SK-N-SH (cell line): ENCODE results near the gene SRCIN1. TPM values are rescaled to one million over a fixed set of nuclear protein-coding genes. Genes with fewer than 3 reads are reported as not detected.

ENCODE experiments used
- CTCF ChIA-PET: fragments of 300-600, 350-600 bp; formaldehyde crosslinking; extraction: SDS; loops from one replicate; lab custom pipeline; 2021; lab: Yijun Ruan, JAX
- POLR2A ChIA-PET: fragments of 350-600 bp; sonication (Branson Sonifier 250); formaldehyde crosslinking; extraction: SDS; loops from one replicate; lab custom pipeline; 2020; ENCODE audit warnings: antibody characterized with exemption, inconsistent platforms; lab: Yijun Ruan, JAX
- DNase-seq: peaks from one replicate; pipeline ENCODE4 v3.0.0; 2012
- H2AFZ ChIP-seq: fragments of 200-600 bp; sonication (generic); 2 replicates; pipeline ENCODE4 v1.8.1; 2016; ENCODE audit warnings: antibody characterized with exemption, mild to moderate bottlenecking, low read depth
- H3F3A ChIP-seq: fragments of 200-600 bp; sonication (generic); replicated peaks from 2 replicates; pipeline ENCODE3; 2016; ENCODE audit warnings: antibody characterized with exemption, mild to moderate bottlenecking; ENCODE audit not compliant: insufficient read depth
- H3K27ac ChIP-seq, 2 experiments: fragments of 200-500 bp in 1 of 2; fragments of 200-600 bp in 1 of 2; sonication (Bioruptor generic) in 1 of 2; sonication (generic), shearing (Covaris generic) in 1 of 2; 2 replicates each; pipeline versions ENCODE4 v1.5.1 to v1.6.1; 2014 to 2016; ENCODE audit warnings: low read depth in 2 of 2, inconsistent platforms in 1 of 2, low read length in 1 of 2, mild to moderate bottlenecking in 1 of 2, mixed read lengths in 1 of 2
- H3K27me3 ChIP-seq: fragments of 200-600 bp; sonication (generic), shearing (Covaris generic); 2 replicates; pipeline ENCODE4 v1.6.1; 2016; ENCODE audit warnings: mixed run types; ENCODE audit not compliant: insufficient read depth
- H3K36me3 ChIP-seq, 2 experiments: fragments of 200-500 bp in 1 of 2; fragments of 200-600 bp in 1 of 2; sonication (Bioruptor generic) in 1 of 2; sonication (generic) in 1 of 2; replicated peaks in 1 of 2; 2 replicates each; pipeline versions ENCODE3 to v1.5.1; 2014 to 2016; ENCODE audit warnings: low read length in 1 of 2, mild to moderate bottlenecking in 1 of 2; ENCODE audit not compliant: insufficient read depth in 2 of 2, control insufficient read depth in 1 of 2
- H3K4me1 ChIP-seq, 2 experiments: fragments of 200-500 bp in 1 of 2; fragments of 200-600 bp in 1 of 2; sonication (Bioruptor generic) in 1 of 2; sonication (generic), shearing (Covaris generic) in 1 of 2; 2 replicates each; pipeline versions ENCODE4 v1.5.1 to v1.6.1; 2014 to 2016; ENCODE audit warnings: low read depth in 1 of 2, low read length in 1 of 2, mixed run types in 1 of 2; ENCODE audit not compliant: insufficient read depth in 2 of 2, control insufficient read depth in 1 of 2
- H3K4me2 ChIP-seq: fragments of 200-600 bp; sonication (generic), shearing (Covaris generic); 2 replicates; pipeline ENCODE4 v1.6.1; 2017; ENCODE audit warnings: mixed run types
- H3K4me3 ChIP-seq, 2 experiments: fragments of 200-500 bp in 1 of 2; fragments of 200-600 bp in 1 of 2; sonication (Bioruptor generic) in 1 of 2; sonication (generic), shearing (Covaris generic) in 1 of 2; 2 replicates each; pipeline versions ENCODE4 v1.5.1 to v1.8.1; 2014 to 2016; ENCODE audit warnings: low read depth in 2 of 2, inconsistent platforms in 1 of 2, low read length in 1 of 2, mild to moderate bottlenecking in 1 of 2, mixed read lengths in 1 of 2, moderate library complexity in 1 of 2
- H3K79me2 ChIP-seq: fragments of 200-600 bp; sonication (generic); 2 replicates; pipeline ENCODE4 v1.8.1; 2017; ENCODE audit warnings: mild to moderate bottlenecking; ENCODE audit not compliant: insufficient read depth
- H3K9ac ChIP-seq: fragments of 200-600 bp; sonication (generic); 2 replicates; pipeline ENCODE4 v1.6.1; 2017; ENCODE audit warnings: mixed run types
- H3K9me2 ChIP-seq: fragments of 200-600 bp; sonication (generic); 2 replicates; pipeline ENCODE4 v1.6.1; 2017; ENCODE audit warnings: mixed run types
- H3K9me3 ChIP-seq: fragments of 200-600 bp; sonication (generic); 2 replicates; pipeline ENCODE4 v1.6.1; 2017; ENCODE audit warnings: mixed run types, mild to moderate bottlenecking, moderate library complexity
- H4K20me1 ChIP-seq: fragments of 200-600 bp; sonication (generic); 2 replicates; pipeline ENCODE4 v1.6.1; 2017; ENCODE audit warnings: mild to moderate bottlenecking, mixed run types; ENCODE audit not compliant: insufficient read depth
- EZH2phosphoT487 ChIP-seq: fragments of 200-600 bp; sonication (generic); IDR thresholded peaks from 2 replicates; pipeline ENCODE4 v1.6.1; 2017; ENCODE audit warnings: low read depth, mixed run types, mild to moderate bottlenecking, antibody characterized with exemption, moderate library complexity, borderline replicate concordance
- FOXM1 ChIP-seq: IDR thresholded peaks from 2 replicates; pipeline ENCODE4 v1.4.0; 2012; ENCODE audit warnings: low read depth, mild to moderate bottlenecking
- GATA2 ChIP-seq: sonication (generic); formaldehyde crosslinking; IDR thresholded peaks from 2 replicates; pipeline ENCODE4 v1.5.0; 2020; ENCODE audit warnings: mild to moderate bottlenecking, missing genetic modification reagents
- JUND ChIP-seq: IDR thresholded peaks from 2 replicates; pipeline ENCODE4 v1.4.0; 2012
- MXI1 ChIP-seq: IDR thresholded peaks from 2 replicates; pipeline ENCODE4 v1.6.1; 2012; ENCODE audit warnings: mild to moderate bottlenecking, low read depth, low read length, improper control_type of control experiment
- NFIC ChIP-seq: IDR thresholded peaks from 2 replicates; pipeline ENCODE4 v1.4.0; 2012; ENCODE audit warnings: borderline replicate concordance
- NRF1 ChIP-seq: IDR thresholded peaks from 2 replicates; pipeline ENCODE4 v1.6.1; 2012; ENCODE audit warnings: low read depth, mild to moderate bottlenecking, low read length
- POLR2AphosphoS5 ChIP-seq: IDR thresholded peaks from 2 replicates; pipeline ENCODE4 v1.6.1; 2012; ENCODE audit warnings: low read depth, low read length
- REST ChIP-seq: IDR thresholded peaks from 2 replicates; pipeline ENCODE4 v1.6.1; 2012; ENCODE audit warnings: mild to moderate bottlenecking, low read depth, low read length, moderate library complexity
- RFX5 ChIP-seq: IDR thresholded peaks from 2 replicates; pipeline ENCODE4 v1.6.1; 2012; ENCODE audit warnings: mild to moderate bottlenecking, improper control_type of control experiment, low read length
- SMC3 ChIP-seq: IDR thresholded peaks from 2 replicates; pipeline ENCODE4 v1.6.1; 2012; ENCODE audit warnings: low read depth, low read length, improper control_type of control experiment
- WGBS: methylation state at CpG from one replicate; pipeline ENCODE4 v1.1.6; 2017; ENCODE audit warnings: low lambda C conversion rate; 5-methylcytosine and 5-hydroxymethylcytosine counted together
- polyA plus RNA-seq, 3 experiments: library from polyadenylated mRNA; depleted of rRNA; stranded (reverse); fragments of >200 nt; gene quantifications; 2 replicates each; pipeline ENCODE4 v1.2.3, GENCODE V29; 2012
- TF ChIP-seq, protein P1 (sequence below): IDR thresholded peaks from 2 replicates; pipeline ENCODE4 v1.4.0; 2012; ENCODE audit warnings: low read depth, borderline replicate concordance

SRCIN1 gene
- polyA plus RNA-seq, 1 of the 3 experiments (the other 2 are of a cell fraction), result 1.0 TPM

GRCh38 chr17:38511150-38512108, 94.3 kb downstream of the SRCIN1 start (continued):
- TF ChIP-seq MXI1 (no peak), NRF1 (no peak), POLR2AphosphoS5 (no peak), FOXM1 (no peak), GATA2 (no peak), NFIC (0 out of 2 replicates have a peak, but pooled peaks have one; percentile 10), JUND (peak; percentile 32; the same call in 1 of the 2 replicates), REST (no peak), RFX5 (no peak), EZH2phosphoT487 (no peak), SMC3 (no peak)
- TF ChIP-seq, protein P1, sequence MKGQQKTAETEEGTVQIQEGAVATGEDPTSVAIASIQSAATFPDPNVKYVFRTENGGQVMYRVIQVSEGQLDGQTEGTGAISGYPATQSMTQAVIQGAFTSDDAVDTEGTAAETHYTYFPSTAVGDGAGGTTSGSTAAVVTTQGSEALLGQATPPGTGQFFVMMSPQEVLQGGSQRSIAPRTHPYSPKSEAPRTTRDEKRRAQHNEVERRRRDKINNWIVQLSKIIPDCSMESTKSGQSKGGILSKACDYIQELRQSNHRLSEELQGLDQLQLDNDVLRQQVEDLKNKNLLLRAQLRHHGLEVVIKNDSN, result no peak

GRCh38 chr17:38510421-38511149, 95.2 kb downstream of the SRCIN1 start:
- CTCF ChIA-PET, result interaction anchor here (0.8 to 4.3 kb wide), 21 partner anchors 13 to 221 kb away, joined by 3 to 111 read pairs (median 14); no protein-coding TSS in a partner anchor
- no peak overlapping the region for H2AFZ ChIP-seq
- peak; percentile 91 for DNase-seq
- H3K9ac ChIP-seq, result no peak overlapping the region
- peaks cover 19% of the 10 kb centered on the region for H4K20me1 ChIP-seq
- peak overlapping the region; percentile 50; the same call in 1 of the 2 replicates for H3K4me2 ChIP-seq
- H3K9me2 ChIP-seq, result no peaks in the 10 kb centered on the region
- H3K27ac ChIP-seq, result no peak overlapping the region
- no peaks in the 10 kb centered on the region for H3K27me3 ChIP-seq
- TF ChIP-seq NFIC (no peak), NRF1 (peak; percentile 27; the same call in 1 of the 2 replicates)
- TF ChIP-seq, all 33 proteins: peak for 1
- H3K4me1 ChIP-seq, result peaks cover 13 to 14% of the 10 kb centered on the region in 2 experiments; a peak in 2 of 4 replicates
- peaks cover 33% of the 10 kb centered on the region for H3F3A ChIP-seq
- no peaks in the 10 kb centered on the region for H3K9me3 ChIP-seq
- H3K4me3 ChIP-seq, result peak overlapping the region in 1 of 2 experiments; percentile 17; a peak in 1 of 4 replicates
- H3K36me3 ChIP-seq, result peaks cover 8 to 17% of the 10 kb centered on the region in 2 experiments
- WGBS, result 83% methylated on average over 2 of the region's 86 CpGs
- H3K79me2 ChIP-seq, result no peaks in the 10 kb centered on the region
- POLR2A ChIA-PET, result no interaction called here
